Measurements from ENCODE around the gene KRT6C.

KRT6C gene

DNA sequence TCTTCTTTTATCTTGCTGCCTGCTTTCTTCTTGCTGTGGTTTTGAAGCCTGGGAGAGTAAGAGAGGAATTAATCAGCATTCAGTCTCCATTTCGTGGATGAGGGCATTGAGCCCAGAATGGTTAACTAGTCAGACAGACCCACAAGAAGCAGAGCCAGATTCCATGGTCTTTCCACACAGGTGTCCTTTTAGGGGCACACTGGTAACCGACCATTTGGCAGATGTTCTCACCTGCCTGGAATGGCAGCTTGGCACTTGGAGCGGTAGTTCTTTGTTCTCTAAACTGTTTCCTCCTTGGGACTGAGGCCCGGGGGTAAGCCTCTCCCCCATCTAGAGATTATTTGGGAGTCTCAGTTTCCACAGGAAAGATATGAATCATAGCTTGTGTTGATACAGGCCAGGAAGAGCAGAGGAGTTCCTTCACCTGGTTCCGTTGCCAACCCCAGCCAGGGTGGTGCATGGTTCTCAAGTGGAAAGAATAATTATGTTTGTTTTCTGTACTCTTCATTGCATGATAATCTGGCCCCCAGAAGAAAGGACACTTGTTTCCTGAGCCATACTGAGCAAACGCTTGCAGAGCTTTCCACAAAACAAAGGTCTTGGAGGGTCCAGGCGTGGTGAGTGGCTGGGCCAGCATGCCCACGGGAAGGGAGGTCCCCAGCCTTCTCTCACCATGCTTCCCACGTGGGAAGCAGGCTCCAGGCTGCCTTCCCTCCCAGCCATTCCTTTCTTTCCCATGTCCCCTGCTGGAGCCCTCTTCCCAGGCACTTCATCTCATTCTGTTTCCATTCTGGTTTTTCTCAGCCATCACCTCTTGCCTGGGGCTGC, 37.4 kb downstream of the KRT6C start:
- in situ Hi-C loops (cut with MboI; ENCODE audit: low sequenced_read_pairs), result no loop called here

DNA sequence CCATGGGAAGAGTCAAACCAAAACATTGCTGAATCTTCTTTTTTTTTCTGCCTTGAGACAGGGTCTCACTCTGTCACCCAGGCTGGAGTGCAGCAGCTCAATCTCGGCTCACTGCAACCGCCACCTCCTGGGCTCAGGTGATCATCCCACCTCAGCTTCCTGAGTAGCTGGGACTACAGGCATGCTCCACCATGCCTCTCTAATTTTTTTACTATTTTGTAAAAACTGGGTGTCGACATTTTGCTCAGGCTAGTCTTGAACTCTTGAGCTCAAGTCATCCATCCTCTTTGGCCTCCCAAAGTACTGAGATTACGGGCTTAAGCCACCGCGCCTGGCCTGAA, 38.0 kb downstream of the KRT6C start:
- in situ Hi-C loops (cut with MboI; ENCODE audit: low sequenced_read_pairs), result no loop called here

DNA sequence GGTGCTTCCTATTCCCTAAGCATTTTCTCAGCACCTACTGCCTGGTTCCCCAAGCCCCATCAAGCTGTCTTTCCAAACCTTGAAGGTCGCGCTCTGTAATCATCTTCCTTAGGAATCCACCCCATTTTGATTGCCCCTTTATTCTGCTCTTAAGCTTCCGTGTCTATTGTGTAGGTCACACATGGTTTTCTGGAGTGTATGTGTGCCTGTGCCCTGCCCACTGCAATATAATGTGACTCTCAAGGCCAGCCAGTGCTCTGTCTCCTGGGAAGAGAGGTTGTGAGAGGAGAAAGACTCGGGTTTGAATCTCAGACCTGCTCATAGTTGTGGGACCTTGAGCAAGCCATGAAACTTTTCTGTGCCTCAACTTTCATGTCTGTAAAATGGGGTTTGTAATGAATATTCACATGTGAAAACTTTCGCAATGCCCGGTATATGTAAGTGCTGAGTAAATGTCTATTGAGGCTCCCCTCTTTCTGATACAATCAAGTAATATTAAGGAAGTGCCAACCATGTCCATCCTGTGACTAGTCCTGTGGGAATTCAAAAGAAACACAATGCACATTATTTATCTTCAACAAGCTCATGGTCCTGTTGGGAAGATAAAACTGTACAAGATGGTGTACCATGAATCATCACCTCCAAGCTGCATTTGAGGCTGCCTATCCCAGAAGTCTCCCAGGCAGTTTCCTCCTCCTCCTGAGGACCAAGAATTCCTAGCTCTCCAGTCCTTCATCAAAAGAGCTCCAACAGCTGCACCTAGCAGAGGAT, 38.7 kb downstream of the KRT6C start:
- in situ Hi-C loops (cut with MboI; ENCODE audit: low sequenced_read_pairs), result no loop called here

DNA sequence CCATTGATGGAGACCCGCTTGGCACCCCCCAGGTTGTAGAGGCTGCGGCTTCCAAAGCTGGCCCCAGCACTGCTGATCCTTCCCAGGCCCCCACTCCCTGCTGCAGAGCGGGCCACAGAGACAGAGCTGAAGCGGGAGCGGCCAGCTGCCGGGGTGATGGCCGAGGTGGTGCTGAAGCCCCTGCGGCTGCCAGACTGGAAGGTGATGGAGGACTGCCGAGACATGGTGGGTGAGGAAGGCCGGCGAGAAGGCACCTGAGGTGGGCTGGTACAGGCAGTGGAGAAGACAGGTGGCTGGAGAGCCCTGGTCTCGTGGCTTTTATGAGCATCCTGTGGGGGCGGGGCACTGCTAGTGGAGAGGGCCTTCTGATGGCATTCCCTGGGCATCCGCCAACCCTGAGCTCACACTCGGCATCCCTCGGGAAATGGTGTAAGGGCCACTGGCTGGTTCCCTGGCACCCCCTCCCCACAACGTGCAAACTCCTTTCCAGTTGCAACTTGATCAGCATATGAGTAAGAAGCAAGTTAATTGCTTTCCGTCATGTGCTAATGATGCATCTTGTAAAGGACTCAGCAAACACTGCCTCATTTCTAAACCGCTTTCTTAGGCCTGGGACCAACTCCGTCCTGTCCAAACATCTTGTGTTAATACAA, 39.4 kb downstream of the KRT6C start, which contains the start of gene KRT75:
TSS of gene KRT75 (minus strand) at position 291 of the 653 bp plus-strand sequence. CDS start at position 224, 67 bp downstream.
- in situ Hi-C loops (cut with MboI; ENCODE audit: low sequenced_read_pairs), result no loop called here

DNA sequence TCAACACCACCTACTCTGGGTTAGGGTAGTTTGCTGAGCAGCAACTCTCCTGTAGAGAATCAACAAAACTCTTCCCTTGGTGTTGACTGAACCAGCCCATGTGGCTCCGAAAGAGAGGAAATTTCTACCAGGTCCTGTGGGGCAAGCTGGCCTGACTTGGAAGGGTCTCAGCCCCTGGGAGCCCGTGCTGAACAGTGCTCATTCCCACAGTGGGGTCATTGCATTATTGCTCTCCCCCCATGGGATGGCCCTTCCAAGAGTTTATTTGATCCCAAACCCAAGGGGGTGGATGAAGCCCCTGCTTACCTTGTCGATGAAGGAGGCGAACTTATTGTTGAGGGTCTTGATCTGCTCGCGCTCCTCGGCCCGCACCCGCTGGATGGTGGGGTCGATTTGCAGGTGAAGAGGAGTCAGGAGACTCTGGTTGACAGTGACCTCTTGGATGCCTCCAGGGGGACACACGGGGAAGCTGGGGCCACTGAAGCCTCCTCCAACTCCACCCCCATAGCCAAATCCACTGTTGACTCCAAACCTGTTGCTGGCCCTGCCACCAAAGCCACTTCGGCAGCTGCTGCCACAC, 40.0 kb downstream of the KRT6C start:
- in situ Hi-C loops (cut with MboI; ENCODE audit: low sequenced_read_pairs), result no loop called here

DNA sequence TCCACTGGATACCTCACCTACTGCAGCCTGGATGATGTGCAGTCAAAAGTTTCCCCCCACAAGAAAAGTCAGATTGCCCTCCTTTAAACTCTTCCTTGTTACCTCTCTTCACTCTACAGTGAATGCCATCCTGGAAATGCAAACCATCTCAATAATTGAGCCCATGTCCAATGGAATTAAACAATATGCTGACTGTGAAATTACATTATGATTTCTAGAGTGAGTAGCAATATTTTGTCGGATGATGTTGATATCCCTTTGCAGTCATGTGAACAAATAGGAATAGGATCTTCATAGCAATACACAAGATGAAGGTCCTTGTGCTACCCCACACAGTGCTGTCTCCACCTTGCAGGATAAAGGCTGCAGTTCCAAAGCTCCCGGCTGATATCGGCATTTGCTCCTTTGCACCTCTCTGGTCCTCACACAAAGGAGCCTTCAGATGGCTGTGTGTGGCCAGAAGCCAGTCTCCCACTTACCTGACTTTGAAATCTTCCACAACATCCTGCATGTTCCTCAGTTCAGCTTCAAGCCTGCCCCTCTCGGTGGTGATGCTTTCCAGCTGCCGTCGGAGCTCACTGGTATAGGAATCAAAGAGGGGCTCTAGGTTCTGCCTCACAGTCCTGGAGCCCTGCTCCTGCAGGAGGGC, 40.9 kb downstream of the KRT6C start:
- in situ Hi-C loops (cut with MboI; ENCODE audit: low sequenced_read_pairs), result no loop called here

DNA sequence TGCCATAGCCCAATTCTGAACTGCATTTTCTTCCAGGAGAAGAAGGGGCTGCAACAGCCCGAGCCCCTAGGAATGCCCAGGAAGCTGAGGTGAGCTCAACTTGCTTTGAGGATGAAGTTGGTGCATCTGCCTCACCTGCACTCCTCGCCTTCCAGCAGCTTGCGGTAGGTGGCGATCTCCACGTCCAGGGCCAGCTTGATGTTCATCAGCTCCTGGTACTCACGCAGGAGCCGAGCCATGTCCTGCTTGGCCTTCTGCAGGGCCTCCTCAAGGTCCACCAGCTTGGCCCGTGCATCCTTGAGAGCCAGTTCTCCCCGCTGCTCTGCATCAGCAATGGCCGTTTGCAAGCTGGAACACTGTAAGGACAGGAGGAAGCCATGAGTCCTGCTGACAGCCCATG, 45.5 kb downstream of the KRT6C start:
- in situ Hi-C loops (cut with MboI; ENCODE audit: low sequenced_read_pairs), result no loop called here

DNA sequence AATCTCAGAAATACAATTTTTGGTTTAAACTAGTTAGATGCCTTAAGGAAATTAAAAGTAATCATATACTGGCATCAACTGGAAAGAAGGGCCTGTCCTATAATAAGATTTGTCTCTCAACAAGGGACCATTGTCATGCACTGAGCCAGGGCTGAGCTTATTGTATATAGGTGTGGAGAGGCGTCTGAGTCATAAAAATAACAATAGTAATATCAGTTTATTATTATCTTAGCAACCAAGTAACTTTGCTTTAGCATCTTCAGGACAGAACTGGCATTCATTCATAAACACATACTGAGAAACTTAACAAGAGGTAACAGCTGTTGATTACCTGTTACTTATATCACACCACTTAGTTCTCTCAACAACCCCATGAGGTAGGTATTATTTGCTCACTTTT, 46.5 kb downstream of the KRT6C start:
- in situ Hi-C loops (cut with MboI; ENCODE audit: low sequenced_read_pairs), result no loop called here

DNA sequence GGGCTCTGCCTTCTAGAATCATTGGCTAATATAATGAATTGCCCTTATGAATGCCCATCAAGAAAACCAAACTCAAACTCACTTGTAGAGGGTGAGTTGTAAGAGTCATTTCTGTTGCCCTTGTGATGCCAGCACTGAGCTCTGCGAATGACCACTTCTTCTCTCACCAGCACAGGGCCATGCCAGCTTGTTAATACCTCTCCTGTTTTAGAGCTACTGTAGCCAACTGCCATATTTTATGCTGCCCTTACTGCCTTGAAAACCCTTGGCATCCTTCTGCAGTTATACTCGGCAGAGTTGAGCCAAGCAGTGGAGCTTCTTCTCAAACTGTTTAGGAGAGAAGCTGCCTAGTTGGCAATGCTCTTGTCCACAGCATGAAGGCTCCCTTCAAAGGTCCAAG, 47.6 kb downstream of the KRT6C start:
- in situ Hi-C loops (cut with MboI; ENCODE audit: low sequenced_read_pairs), result no loop called here

DNA sequence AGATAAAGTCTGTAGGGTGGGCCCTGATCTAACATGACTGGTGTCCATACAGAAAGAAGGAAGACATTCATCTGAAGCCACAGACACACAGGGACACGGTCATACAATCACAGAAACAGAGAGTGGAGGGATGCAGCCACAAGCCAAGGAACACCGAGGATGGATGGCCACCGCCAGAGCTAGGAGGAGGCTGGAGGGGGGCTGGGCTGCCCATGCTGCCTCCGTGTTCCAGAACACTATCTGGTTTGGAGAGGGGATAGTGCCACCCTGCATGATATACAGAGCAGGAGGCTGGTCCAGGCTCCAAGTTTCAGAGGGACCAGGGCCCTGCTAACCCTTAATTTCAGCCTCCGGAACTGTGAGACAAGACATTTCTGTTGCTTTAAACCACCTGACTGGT, 48.1 kb downstream of the KRT6C start:
- in situ Hi-C loops (cut with MboI; ENCODE audit: low sequenced_read_pairs), result no loop called here

DNA sequence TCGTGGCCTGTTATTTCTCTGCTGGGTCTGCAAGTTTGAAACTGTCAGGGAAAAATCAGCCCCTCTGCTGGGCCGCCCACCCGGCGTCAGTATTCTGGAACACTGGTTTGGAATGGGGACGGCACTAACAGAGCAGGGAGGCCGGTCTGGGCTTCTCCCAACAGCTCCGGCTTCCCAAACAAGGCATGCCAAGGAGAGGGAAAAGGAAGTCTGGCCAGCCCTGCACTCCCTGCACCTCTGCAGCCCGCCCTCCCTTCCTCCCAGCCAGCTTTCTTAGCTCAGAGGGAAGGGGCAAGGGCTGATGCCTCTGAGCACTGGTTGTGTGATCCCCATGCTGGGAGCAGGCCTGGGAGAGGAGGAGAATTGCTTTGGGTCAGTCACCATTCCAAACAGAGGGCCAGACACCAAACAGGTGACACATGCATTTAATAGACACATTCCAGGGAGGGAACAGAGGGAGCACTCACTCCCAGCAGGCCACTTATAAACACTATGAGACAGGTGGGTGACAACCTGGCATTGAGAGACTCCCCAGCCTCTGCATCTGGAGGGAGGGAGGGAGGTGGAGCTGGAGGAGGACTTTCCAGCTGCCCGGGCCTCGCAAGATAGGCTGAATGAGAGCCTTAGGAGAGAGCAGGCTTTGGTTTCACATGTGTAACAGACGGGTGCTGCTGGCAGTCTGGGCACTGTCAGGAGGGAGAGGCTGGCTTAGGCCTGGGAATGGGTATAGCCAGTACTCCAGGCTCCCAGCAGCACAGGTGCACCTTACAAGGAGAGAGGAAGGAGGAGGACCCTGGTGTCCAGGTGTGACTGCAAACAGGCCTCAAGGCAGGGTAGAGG, 49.7 kb downstream of the KRT6C start:
- in situ Hi-C loops (cut with MboI; ENCODE audit: low sequenced_read_pairs), result no loop called here

DNA sequence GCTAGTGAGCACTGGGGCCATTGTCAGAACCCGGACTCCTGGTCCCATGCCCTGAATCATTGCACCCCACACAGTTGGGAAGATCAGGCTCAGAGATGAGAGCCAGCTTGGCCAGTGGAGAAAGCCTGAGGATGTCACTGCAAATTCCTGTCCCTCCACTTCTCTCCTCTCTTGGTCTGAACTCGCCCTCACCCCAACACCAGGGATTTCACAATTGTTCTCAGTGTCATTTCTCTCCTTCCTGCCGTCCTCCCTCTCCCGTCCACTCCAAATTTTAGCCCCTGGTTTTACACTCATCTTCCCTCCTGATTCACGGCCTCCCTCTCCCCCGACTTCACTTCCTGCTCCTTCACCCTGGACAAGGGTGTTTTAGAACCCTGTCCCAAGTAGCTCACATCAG, 50.6 kb downstream of the KRT6C start:
- in situ Hi-C loops (cut with MboI; ENCODE audit: low sequenced_read_pairs), result no loop called here

DNA sequence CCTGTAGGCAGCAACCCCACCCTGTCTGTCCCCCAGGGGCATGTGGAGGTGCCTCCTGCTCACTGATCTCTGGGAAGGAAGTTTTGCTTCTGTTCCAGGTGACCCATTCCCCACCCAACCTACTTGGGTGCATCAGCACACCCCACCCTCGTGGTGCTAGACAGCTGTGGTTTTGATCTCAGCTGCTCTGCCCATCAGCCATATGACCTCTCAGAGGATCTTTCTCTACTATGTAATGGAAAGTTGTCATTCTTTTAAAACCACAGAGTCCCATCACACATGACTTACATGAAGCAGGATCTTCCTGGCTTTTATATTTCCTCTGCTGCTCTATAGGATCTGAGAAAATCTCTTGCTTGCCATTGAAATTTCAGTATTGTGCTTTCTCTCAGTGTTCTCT, 53.9 kb downstream of the KRT6C start:
- in situ Hi-C loops (cut with MboI; ENCODE audit: low sequenced_read_pairs), result no loop called here

DNA sequence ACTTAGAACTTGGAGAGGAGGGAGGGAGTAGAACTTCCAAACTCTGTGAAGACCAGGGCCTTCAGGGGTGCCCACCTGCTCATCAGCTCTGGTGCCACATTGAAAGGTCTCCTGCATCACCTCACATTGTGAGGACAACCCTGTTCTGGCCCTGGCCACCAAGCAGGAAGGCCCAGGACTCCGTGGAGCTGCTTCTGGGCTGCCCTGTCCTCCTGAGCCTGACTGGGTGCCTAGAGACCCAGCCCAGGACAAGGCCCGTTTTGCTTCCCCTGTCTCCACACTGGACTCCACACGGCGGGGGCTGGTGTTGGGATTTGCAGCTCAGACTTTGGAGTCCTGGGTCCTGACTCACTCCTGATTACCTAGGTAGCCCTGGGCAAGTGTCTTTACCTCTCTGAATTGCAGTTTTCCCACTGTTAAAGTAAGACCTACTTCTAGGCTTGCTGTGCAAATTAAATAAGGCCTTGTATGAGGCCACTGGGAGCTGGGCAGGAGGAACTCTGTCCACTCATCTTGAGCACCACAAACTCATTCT, 55.0 kb downstream of the KRT6C start:
- in situ Hi-C loops (cut with MboI; ENCODE audit: low sequenced_read_pairs), result no loop called here
